ENCODE results near the gene SPATA16.
"Not testable (repeated sequence)": the region's sequence is repeated elsewhere in the genome, so short reads cannot be mapped to it uniquely, and the experiment has no call there.

SPATA16 gene, protein sequence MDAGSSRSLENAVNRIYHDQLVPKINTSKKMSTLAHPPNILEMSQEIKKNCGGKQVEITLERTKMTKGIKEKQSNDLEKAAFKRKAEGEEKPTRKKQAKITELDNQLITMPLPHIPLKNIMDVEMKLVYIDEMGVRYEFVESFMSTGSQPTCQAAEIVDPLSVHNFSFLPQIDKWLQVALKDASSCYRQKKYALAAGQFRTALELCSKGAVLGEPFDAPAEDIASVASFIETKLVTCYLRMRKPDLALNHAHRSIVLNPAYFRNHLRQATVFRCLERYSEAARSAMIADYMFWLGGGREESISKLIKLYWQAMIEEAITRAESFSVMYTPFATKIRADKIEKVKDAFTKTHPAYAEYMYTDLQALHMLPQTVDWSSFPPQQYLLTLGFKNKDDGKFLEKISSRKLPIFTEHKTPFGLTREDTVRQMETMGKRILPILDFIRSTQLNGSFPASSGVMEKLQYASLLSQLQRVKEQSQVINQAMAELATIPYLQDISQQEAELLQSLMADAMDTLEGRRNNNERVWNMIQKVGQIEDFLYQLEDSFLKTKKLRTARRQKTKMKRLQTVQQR

DNA sequence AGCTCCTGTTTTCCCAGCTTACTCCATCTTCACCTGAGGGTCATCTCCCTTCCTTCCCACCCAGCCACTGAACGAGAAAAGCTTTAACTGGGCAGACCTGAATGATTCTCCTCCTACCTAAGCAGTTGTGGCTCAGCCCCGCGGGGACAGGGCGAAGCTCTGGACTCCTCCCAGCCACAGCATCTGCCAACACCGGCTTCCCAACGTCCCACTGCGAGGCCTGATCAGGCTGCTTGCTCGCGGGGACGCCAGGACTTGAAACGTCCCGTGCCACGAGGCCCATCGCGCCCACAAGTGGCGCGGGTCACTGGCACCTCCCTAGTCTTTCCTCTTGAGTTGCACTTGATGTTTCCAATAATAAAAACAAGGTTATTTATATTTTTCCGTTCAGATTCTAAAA, at the start of gene SPATA16:
TSS of gene SPATA16 (minus strand) at position 250 of the 400 bp plus-strand sequence. CDS start 23,504 bp downstream, outside the sequence.
- no peak within 1 kb of the TSS for H3K4me3 ChIP-seq (ENCODE audit: low read depth, low read length)

DNA sequence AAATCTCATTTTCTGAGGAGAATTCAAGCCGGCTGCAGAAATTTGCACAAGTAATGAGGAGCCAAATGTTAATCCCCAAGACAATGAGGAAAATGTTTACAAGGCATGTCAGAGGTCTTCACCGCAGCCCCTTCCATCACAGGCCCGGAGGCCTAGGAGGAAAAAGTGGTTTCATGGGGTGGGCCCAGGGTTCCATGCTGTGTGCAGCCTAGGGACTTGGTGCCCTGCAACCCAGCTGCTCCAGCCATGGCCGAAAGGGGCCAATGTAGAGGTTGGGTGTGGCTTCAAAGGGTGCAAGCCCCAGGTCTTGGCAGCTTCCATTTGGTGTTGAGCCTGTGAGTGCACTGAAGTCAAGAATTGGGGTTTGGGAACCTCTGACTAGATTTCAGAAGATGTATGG, 42.0 kb upstream of the SPATA16 start:
- H3K4me3 ChIP-seq (ENCODE audit: low read depth, low read length): not testable (repeated sequence)

DNA sequence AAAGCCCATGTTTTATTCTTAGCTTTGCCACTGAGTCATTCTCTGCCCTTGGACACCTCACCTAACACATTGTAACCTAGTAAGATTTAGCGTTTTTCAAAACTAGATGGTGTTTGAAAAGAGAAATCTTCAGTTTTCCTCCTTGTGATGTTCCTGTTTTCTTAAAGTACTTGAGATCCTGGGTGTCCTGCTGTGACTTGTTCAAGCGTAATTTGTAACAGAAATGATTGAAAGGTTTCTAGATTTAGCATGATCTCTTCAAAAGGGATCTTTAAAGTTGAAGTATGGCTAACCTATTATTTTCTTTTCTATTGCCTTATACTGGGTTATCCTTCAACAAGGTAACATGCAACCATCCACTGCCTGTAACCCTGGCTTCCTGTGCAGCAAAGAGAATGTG, 32.6 kb upstream of the SPATA16 start:
- H3K4me3 ChIP-seq (ENCODE audit: low read depth, low read length): no peak overlapping the region

DNA sequence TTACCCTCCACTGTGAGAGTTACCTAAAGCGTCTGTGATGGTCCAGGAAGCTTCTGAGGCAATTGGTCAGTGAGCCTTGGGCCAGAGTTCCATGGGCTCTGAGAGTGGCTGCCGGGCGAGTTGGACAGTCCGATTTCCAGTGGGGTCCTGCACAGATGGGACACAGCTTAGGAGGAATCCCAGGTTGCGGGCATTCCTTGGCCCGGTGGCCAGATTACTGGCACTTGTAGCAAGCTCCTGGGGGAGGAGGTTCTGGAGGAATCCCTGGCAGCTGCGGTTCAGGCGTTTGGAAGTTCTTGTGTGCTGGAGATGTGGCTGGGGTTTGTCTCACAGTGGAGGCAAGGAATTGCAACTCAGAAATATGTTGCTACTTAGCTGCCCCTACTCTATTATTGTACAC, 18.1 kb upstream of the SPATA16 start:
- H3K4me3 ChIP-seq (ENCODE audit: low read depth, low read length): not testable (repeated sequence)

DNA sequence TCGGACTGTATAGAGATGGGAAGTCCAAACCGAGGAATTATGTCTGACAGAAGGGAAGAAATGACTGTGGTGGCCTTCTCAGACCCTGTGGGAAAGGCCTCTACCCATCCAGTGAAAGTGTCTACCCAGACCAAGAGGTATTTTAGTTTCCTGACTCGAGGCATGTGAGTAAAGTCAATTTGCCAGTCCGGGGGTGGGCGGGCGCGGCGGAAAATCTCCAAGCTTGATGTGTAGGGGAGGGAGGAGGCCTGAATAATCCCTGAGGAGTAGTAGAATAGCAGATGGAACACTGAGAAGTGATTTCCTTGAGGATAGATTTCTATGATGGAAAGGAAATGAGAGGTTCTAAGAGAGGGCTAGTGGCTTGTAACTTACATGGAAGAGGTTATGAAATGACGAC, 15.5 kb upstream of the SPATA16 start:
- H3K4me3 ChIP-seq (ENCODE audit: low read depth, low read length): not testable (repeated sequence)

DNA sequence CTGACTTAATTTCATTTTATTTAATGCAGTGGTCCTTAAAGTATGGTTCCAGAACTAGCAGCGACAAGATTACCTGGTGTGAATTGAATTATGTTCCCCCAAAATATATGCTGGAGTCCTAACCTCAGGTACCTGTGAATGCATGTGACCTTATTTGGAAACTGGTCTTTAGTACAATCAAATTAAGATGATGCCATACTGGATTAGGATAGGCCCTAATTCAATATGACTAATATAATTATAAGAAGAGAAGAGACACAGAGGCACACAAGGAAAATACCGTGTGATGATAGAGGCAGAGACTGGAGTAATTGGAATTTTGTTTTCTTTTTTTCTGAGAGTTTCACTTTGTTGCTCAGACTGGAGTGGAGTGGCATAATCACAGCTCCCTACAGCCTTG, 12.6 kb upstream of the SPATA16 start:
- no peak overlapping the region for H3K4me3 ChIP-seq (ENCODE audit: low read depth, low read length)

DNA sequence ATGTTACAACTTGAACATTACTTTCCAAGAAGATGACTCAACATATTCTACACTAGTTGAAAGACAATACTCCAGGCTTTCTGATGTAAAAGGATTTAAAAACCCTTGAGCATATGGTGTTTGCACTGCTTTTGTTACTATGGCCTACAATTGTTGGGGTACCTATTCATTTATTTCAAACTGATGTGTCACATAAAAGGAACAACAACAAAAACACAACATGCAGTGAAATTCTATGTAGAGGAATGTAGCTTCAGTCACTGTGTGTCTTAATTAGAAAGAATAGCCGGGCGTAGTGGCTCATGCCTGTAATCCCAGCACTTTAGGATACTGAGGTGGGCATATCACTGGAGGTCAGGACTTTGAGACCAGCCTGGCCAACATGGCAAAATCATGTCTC, 1.6 kb downstream of the SPATA16 start:
- H3K4me3 ChIP-seq (ENCODE audit: low read depth, low read length): no peak overlapping the region

DNA sequence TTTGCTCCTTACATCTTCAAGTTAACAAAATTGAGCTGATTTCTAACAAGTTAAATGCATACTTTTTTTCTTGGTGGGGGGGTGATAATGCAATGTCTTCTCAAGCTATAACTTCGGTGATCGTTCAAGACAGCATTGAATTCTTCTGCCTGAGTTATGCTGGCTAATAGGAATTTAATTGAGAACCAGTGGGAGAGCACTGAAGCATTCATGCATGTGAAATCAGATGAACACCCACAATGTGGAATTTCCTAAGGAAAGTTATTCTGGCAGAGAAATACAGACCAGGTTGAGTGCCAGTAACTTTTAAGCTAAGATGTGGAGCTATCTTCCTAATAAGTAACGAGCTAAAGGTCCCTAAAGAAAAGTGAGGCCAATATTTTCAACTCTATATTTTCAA, 3.0 kb downstream of the SPATA16 start:
- H3K4me3 ChIP-seq (ENCODE audit: low read depth, low read length): no peak overlapping the region

DNA sequence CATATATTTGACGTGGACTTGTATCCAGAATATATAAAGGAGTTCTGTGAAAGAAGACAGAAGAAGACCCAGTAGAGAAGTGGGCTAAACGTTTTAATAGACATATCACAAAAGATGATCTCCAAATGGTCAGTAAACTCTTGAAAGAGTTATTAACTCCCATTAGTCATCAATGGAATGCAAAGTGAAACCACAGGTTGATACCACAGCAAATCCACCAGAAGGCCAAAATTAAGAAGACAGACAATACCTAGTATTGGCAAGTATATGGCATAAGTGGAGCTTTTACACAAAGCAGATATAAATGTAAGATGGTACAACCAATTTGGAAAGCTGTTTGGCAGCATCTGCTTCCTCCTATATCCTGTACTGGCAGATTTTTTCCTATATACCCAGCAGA, 6.0 kb downstream of the SPATA16 start:
- no peak overlapping the region for H3K4me3 ChIP-seq (ENCODE audit: low read depth, low read length)

DNA sequence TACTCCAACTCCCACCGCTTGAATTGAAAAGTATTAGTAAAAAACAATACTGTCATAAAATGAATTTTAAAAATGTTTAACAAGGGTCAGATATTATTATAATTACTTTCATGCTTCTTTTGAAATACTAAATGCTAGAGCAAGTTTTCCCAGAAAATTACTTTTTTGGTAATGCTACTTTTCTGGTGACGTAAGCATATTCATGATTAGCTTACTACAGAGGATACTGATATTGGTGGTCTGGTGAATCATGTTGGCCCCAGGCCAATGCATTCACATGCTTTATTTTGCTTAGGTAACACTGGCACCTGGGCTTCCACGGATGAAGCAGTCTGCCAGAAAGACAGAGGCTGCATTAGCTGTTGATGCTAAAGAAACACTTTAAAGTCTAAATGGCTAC, 12.4 kb downstream of the SPATA16 start:
- H3K4me3 ChIP-seq (ENCODE audit: low read depth, low read length): no peak overlapping the region

DNA sequence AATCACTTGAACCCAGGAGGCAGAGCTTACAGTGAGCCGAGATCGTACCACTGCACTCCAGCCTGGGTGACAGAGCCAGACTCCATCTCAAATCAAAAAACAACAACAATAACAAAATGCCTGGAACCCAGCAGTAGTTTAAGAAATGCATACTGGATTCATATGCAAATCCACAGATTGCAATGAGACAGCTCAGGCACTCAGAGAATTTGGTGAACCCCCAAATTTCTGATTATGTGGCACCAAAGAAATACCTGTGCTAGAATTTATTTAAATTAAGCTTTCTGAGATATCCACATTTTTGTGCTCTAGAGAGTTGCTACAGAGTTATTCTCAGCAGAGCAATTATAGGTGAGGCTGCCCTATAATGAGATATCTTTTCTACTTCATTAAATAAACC, 29.7 kb downstream of the SPATA16 start:
- no peak overlapping the region for H3K4me3 ChIP-seq (ENCODE audit: low read depth, low read length)

DNA sequence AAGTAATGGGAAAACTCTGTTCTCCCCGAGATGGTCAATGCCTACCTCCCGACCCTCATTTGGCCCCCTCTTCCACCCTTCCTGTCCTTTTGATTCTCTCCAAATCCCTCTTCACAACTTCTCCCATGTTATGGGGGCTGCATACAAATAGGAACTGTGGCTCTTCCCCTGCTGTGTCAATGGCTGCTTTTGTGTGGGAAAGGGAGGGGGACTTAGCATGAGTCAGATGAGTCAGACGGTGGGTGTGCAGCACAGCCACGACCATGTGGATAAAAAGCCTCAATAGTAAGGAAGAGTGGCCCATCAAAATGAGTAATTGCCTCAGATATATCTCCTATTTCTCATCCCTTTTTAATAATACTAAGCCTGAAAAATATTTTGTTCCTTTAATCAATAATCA, 31.9 kb downstream of the SPATA16 start:
- H3K4me3 ChIP-seq (ENCODE audit: low read depth, low read length): no peak overlapping the region

DNA sequence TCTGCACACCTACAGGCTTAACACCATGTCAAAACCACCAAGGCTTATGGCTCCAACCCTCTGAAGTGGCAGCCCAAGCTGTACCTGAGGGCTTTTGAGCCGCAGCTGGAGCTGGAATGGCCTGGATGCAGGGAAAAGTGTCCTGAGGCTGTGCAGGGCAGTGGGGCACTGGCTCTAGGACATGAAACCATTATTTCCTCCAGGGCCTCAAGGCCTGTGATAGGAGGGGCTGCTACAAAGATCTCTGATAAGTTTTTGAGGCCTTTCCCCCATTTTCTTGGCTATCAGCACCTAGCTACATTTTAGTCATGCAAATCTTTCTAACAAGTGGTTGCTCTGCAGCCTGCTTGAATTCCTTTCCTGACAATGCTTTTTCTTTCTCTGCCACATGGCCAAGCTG, 37.6 kb downstream of the SPATA16 start:
- no peak overlapping the region for H3K4me3 ChIP-seq (ENCODE audit: low read depth, low read length)

DNA sequence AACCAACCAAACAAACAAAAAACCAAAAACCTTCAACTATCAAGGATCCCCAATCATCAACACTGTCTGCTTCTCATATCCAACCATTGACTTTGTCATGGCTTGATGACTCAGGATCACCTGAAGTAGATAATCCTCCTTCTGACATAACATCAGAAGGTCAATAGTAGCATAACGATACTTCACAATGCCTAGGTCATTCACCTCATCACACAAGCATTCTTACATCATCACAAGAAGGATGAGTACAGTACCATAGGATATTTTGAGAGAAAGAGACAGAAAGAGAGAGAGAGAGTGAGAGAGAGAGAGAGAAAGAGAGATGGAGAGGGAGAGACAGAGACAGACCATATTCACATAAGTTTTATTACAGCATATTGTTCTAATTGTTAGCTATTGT, 42.1 kb downstream of the SPATA16 start:
- H3K4me3 ChIP-seq (ENCODE audit: low read depth, low read length): no peak overlapping the region

DNA sequence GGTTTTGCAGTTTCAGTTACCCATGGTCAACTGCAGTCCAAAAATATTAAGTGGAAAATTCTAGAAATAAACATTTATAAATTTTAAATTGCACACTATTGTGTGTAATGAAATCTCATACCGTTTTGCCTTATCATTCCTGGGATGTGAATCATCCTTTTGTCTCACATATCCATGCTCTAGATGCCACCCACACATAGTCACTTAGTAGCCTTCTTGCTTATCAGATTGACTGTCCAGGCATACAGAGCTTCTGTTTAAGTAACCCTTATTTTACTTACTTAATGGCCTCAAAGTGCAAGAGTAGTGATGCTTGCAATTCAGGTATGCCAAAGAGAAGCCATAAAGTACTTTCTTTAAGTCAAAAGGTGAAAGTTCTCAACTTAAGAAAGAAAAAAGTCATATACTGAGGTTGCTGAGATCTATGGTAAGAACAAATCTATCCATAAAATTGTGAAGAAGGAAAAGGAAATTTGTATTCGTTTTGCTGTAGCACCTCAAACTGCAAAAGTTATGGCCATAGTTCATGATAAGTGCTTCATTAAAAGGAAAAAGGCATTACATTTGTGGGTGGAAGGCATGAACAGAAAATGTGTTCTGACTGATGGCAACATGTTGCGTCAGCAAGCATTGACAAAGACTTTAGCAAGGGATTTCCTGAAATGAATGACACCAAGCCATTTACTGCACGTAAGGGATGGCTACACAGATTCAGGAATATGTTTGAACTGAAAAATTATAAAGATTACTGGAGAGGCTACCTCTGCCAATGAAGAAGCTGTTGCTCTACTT, 43.8 kb downstream of the SPATA16 start:
- H3K4me3 ChIP-seq (ENCODE audit: low read depth, low read length): no peak overlapping the region

DNA sequence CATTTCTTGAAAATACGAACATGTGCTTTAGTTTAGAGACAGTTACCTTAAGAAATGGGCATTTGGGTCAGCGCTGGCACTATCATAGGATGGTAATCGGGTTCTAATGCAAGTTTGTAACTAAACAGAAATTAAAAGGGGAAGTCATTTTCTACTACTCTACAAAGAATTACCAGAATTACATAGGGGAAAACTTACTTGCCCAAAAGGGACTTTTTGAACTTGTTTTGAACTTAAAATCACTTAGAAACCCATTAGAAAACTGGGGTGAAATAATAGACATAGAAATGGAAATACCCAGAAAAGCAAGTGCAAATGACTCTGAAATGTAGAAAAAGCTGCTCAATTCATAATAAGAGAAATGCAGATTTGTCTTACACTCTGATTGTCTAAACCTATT, 44.9 kb downstream of the SPATA16 start:
- no peak overlapping the region for H3K4me3 ChIP-seq (ENCODE audit: low read depth, low read length)

DNA sequence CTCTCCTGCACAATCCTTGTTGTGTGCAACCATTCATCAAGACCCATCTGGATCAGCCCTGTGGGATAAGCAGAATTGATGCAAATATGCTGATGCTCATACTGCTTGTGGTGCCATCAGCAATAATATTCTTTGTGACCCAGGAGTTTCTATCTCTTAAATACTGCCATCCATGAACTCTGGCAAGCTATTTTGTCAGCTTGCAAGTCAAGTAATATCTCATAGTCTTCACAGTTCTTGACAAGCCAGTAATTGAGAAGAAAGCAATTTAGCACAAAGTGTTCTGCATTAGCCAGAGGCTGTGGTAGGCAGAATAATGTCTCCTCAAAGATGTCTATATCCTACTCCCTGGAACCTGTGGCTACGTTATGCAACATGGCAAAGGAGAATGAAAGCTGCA, 49.0 kb downstream of the SPATA16 start:
- H3K4me3 ChIP-seq (ENCODE audit: low read depth, low read length): no peak overlapping the region

DNA sequence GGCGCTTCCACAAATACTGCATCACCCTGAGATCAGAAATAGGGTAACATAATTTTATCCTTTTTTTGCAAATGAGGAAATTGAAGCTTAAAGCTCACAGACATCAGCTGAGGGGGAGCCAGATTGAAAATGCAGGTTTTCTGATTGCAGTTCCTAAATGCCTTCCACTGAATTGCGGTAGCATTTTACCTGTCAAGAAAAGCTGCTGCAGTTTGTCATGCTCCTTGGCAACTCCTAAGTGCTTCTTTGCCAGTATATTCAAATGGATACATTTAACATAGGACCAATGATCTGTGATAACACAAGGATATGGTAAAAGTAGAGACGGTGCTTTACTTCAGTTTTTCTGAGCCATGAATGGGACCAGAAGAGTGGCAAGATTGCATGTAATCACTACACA, 50.5 kb downstream of the SPATA16 start:
- H3K4me3 ChIP-seq (ENCODE audit: low read depth, low read length): no peak overlapping the region

DNA sequence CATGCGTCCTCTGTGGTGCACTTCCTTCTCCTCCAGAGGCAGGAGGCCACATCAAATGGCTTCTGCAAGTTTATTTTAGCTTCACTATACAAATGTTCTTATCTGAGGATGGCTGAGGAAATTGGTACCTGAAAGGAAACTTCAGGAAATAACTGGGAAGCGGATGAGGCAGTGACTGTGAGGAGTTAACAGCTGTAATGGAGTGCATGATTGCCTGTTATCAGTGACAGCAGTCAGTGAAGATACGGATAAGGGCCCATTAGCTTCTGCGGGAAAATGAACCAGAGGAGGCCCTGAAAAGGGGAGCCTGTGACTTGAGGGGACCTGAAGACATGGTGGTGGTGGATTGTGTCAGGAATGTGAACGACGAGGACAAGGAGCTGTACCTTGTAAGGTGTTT, 51.8 kb downstream of the SPATA16 start:
- H3K4me3 ChIP-seq (ENCODE audit: low read depth, low read length): no peak overlapping the region

DNA sequence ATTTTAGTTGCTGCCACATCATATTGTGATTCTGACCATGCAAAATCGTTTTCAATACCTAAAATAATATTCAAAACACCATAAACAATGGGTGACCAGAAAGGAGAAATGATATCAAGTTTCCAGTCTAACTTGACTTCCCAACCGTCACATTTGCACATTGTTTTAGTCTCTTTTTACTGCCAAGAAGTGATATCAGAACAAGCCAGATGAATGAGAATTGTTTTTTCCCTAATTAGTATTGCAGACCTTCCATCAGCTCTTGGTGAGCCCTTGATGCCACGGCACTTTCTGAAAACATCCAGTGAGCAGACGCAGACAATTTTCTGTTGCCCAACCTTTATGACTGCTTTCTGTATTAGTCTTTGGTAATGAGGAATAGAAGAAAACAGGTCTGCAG, 62.5 kb downstream of the SPATA16 start:
- H3K4me3 ChIP-seq (ENCODE audit: low read depth, low read length): no peak overlapping the region

DNA sequence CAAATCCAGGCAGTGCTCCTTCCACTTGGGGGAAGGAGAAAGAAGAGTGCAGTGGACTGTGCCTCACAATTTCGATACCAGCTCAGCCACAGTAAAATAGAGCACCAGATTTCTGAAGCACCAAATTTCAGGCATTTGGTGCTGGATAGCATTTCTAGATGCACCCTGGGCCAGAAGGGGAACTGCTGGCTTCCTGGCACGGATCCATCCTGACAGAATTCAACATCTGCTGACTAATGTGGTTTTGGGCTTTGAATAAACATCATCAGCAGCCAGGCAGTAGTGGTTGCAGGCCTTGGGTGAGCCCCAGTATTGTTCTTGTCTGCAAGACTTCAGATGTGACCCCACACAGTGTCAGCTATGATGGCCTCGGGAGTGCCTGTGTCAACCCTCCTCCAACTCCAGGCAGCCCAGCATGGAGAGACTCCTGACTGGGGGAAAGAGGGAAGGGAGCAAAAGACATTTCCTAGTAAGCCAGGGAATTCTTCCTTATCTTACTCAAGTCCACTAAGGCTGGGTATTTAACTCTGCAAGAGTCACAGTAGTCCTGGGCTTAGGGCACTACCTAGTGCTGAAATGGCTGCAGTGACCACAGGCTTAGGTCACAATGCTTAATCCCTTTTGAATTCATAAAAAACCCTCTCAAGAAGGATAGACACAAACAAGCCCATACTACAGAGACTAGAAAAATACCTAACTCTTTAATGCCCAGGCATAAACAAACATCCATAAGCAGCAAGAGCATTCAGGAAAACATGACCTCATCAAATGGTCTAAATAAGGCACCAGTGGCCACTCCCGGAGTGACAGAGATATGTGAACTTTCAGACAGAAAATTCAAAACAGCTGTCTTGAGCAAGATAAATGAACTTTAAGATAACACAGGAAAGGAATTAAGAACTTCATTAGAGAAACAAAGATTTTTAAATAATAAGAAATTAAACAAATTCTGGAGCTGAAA, 74.7 kb downstream of the SPATA16 start:
- no peak overlapping the region for H3K4me3 ChIP-seq (ENCODE audit: low read depth, low read length)

All from iPS-11a (cell line).